GM12872 (cell line): ENCODE data around the gene DUXA.

Source experiments
- TF ChIP-seq, protein P1 (sequence below): IDR thresholded peaks from 3 replicates; pipeline ENCODE4 v1.5.1; 2011; ENCODE audit warnings: low read depth, mild to moderate bottlenecking, low read length, moderate library complexity; ENCODE audit not compliant: insufficient read depth

DUXA gene

DNA sequence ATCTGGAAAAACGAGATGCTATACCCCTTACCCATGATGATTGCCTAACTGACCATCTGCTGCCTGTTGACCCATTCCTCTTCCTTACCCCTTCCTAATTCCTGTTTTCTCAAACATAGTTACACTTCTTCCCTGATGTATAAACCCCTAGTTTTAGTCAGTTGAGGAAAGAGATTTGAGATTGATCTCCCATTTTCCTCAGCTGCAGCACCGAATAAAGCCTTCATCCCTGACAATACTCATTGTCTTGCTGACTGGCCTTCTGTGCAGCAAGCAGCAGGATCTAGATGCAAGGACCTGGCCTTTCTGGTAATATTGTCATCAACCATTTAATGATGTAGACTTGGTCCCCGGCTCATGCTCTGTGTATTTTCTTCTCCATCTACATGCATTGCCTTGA, 23.0 kb upstream of the DUXA start:
- TF ChIP-seq, protein P1, sequence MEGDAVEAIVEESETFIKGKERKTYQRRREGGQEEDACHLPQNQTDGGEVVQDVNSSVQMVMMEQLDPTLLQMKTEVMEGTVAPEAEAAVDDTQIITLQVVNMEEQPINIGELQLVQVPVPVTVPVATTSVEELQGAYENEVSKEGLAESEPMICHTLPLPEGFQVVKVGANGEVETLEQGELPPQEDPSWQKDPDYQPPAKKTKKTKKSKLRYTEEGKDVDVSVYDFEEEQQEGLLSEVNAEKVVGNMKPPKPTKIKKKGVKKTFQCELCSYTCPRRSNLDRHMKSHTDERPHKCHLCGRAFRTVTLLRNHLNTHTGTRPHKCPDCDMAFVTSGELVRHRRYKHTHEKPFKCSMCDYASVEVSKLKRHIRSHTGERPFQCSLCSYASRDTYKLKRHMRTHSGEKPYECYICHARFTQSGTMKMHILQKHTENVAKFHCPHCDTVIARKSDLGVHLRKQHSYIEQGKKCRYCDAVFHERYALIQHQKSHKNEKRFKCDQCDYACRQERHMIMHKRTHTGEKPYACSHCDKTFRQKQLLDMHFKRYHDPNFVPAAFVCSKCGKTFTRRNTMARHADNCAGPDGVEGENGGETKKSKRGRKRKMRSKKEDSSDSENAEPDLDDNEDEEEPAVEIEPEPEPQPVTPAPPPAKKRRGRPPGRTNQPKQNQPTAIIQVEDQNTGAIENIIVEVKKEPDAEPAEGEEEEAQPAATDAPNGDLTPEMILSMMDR, result no peak

DNA sequence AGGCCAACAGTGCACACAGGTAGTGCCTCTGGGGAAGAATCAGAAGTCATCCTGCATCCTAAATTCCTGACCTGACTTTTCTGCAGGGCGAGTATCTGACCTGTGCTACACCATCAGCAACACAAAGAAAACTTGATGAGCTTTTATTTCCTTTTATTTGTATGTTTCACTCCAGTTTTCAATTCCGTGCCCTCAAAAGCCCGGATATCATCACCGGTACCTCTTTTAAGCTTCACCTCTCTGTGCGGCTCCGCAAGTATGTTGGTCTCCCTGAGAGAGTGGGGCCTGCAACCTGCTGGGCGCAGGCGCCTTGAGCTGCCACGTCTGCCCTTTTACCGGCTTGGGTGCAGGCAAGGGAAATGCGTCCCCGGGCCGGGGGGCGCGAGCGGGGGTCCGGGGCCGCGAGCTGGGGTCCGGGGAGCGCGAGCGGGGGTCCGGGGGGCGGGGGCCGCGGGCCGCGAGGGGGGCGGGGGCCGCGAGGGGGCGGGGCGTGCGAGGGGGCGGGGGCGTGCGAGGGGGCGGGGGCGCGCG, 4.3 kb upstream of the DUXA start:
- TF ChIP-seq, protein P1, result no peak

DNA sequence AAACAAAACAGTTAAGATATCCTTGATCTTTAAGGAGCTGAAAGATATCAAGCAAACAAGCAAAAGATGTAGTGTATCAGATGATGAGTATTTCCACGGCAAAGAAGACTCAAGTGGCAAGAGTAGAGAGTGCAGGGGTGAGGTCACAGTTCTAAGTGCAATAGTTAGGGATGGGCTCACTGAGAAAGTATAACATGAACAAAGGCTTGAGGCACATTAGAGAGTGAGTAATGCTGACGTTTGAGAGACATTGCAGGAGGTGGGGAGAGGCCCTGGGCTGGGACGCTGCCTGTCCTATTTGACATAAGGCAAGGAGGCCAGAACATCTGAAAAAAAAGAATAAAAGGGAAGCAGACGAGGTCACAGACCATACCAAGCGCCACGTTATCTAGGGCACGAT, 1.4 kb downstream of the DUXA start:
- TF ChIP-seq, protein P1, result no peak

DNA sequence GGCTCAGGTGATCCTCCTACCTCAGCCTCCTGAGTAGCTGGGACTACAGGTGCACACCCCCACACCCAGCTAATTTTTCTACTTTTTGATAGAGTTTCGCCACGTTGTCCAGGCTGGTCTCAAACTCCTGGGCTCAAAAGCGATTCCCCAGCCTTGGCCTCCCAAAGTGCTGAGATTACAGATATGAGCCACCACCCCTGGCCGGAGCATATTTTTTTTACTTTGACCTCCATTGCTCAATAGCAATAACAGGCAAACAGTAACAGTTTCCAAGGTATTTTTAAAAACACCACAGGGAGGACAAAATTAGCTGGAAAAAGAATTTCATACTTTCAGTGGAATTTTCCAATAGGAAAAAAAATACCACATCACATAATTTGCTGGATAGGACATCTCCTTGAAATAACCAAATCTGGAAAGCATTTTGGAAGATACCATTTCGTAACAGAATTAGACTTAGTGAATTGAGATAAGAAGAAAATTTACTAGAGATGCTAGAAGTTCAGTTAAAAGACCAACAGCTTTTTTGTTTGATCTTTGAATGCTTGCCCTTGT, 5.2 kb downstream of the DUXA start:
- TF ChIP-seq, protein P1, result no peak

DNA sequence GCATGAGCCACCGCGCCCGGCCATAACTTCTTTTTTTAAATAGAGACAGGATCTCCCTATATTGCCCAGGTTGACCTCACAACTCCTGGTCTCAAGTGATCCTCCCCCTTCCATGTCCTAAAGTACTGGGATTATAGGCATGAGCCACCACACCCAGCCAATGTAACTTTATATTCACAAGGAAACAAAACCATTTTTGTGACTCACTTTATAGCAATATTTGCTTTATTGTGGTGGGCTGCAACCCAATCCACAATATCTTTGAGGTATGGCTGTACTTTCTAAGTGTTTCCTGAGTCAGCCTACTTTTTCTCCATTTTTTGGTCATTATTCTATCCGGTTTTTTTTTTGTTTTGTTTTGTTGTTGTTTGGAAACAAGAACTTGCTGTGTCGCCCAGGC, 14.4 kb downstream of the DUXA start:
- TF ChIP-seq, protein P1, result no peak

DNA sequence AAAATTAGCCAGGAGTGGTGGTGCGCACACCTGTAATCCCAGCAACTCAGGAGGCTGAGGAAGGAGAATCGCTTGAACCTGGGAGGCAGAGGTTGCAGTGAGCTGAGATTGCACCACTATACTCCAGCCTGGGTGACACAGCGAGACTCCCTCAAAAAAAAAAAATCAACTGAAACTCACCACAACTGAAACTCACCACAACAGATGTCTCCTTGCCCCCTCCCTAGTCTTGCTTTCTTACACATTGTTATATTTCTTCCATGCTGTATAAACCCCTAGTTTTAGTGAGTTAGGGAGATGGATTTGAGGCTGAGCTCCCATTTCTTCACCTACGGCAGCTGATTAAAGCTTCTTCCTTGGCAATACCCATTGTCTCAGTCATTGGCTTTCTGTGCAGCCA, 25.6 kb downstream of the DUXA start:
- TF ChIP-seq, protein P1, result no peak

DNA sequence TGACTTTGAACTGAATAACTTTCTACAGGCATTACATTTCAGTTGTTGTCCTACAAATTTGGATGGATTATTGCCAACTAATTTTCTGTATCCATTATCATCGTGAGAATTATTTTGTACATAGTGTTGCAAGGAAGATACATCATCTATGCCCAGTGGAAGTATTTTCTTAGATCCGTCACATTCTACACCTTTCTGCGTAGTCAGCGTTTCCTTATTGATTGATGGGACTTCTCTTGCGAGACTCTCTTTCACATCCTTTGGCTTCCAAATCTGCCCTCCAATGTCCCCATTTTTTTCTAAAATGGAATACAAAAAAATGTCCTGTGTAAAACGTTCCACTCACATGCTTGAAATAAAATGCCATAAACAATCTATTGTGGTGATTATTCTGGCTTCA, 31.5 kb downstream of the DUXA start:
- TF ChIP-seq, protein P1, result no peak
